Hematopoietic multipotent progenitor cell treated with erythropoietin and hydrocortisone succinate and interleukin-3 and kit ligand, for 15 days (in vitro differentiated cells): Measurements from ENCODE around the gene PGK2.

Experiments used
- DNase-seq: peaks from one replicate; pipeline ENCODE4 v3.0.0-alpha.2; 2015; ENCODE audit warnings: low spot score

PGK2 gene

GRCh38 chr6:49736017-49736508, 51.0 kb downstream of the PGK2 start:
- DNase-seq: peak; percentile 80
